Gastrocnemius medialis (tissue), 4 donors: Measurements from ENCODE around the gene OR11L1.

Source experiments
- POLR2A ChIP-seq, 2 donors: fragments of 450-650 bp; IDR thresholded peaks; one replicate each; pipeline ENCODE4 v1.6.1; 2017; ENCODE audit warnings: antibody characterized with exemption in 2 of 2, mild to moderate bottlenecking in 2 of 2, moderate library complexity in 2 of 2
- TF ChIP-seq, protein P1 (sequence below), 5 experiments: fragments of 450-650 bp in 3 of 5; fragments of 200-600 bp in 2 of 5; sonication (generic) in 2 of 5; IDR thresholded peaks in 4 of 5; conservative IDR thresholded peaks in 1 of 5; 1 replicate in 4 of 5; 2 replicates in 1 of 5; pipeline ENCODE4 v1.5.1; 2016 to 2019; ENCODE audit warnings: antibody characterized with exemption in 5 of 5, mild to moderate bottlenecking in 3 of 5, moderate library complexity in 3 of 5

DNA sequence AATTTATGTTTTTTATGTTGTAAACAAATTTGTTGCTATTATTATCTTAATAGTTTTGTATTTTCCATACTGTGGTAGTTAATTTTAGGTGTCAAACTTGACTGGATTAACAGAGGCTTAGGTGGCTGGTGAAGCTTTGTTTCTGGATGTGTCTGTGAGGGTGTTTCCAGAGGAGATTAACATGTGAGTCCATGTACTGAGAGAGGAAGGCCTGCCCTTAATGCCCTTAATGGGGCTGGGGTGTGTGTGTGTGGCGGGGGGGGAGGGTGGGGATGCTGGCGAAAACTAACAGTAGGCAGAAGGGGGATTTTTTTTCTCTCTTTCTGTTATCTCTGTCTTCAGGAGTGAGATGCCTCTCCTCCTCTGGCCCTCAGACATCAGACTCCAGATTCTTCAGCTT, 19.6 kb downstream of the OR11L1 start:
- no peak for TF ChIP-seq POLR2A (IDR thresholded peaks at IDR 0.05)
- TF ChIP-seq, protein P1, sequence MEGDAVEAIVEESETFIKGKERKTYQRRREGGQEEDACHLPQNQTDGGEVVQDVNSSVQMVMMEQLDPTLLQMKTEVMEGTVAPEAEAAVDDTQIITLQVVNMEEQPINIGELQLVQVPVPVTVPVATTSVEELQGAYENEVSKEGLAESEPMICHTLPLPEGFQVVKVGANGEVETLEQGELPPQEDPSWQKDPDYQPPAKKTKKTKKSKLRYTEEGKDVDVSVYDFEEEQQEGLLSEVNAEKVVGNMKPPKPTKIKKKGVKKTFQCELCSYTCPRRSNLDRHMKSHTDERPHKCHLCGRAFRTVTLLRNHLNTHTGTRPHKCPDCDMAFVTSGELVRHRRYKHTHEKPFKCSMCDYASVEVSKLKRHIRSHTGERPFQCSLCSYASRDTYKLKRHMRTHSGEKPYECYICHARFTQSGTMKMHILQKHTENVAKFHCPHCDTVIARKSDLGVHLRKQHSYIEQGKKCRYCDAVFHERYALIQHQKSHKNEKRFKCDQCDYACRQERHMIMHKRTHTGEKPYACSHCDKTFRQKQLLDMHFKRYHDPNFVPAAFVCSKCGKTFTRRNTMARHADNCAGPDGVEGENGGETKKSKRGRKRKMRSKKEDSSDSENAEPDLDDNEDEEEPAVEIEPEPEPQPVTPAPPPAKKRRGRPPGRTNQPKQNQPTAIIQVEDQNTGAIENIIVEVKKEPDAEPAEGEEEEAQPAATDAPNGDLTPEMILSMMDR (IDR thresholded peaks at IDR 0.05 in 4 of 5, conservative IDR thresholded peaks at IDR 0.05 in 1 of 5), result no peak
